Erythroblast (primary cell): ENCODE measurements around the gene OPRM1.
"Not testable (repeated sequence)": the region's sequence is repeated elsewhere in the genome, so short reads cannot be mapped to it uniquely, and the experiment has no call there.

Source experiments
- DNase-seq, 2 experiments: peaks; one replicate each; lab custom pipeline; 2025; lab: John Stamatoyannopoulos, UW
- GATA1 ChIP-seq: IDR thresholded peaks from 2 replicates; pipeline ENCODE4 v1.6.1; 2011; ENCODE audit warnings: low read depth, mild to moderate bottlenecking, control low read depth, low read length, moderate library complexity
- POLR2A ChIP-seq: IDR thresholded peaks from 2 replicates; pipeline ENCODE4 v1.6.1; 2011; ENCODE audit warnings: mild to moderate bottlenecking, low read length

Gene OPRM1

GRCh38 chr6:154239392-154239791, 200.4 kb downstream of the OPRM1 start:
- no peak for DNase-seq
- TF ChIP-seq POLR2A (no peak), GATA1 (no peak)

GRCh38 chr6:154241061-154241460, 202.0 kb downstream of the OPRM1 start:
- not testable (repeated sequence) for DNase-seq

GRCh38 chr6:154241581-154241980, 202.5 kb downstream of the OPRM1 start:
- TF ChIP-seq GATA1: no peak
- TF ChIP-seq POLR2A: no peak
- DNase-seq: no peak

- TF ChIP-seq POLR2A (no peak), GATA1 (no peak)
- DNase-seq: no peak
These were observed 203.7 kb downstream of the OPRM1 start for GRCh38 chr6:154242617-154243357.

- no peak for DNase-seq
- no peak for TF ChIP-seq POLR2A
- no peak for TF ChIP-seq GATA1
These were observed 205.0 kb downstream of the OPRM1 start for GRCh38 chr6:154243793-154244750.

GRCh38 chr6:154245506-154245905, 206.5 kb downstream of the OPRM1 start:
- TF ChIP-seq POLR2A: no peak
- TF ChIP-seq GATA1: no peak
- no peak for DNase-seq

GRCh38 chr6:154246723-154247118, 207.7 kb downstream of the OPRM1 start:
- TF ChIP-seq GATA1 (no peak), POLR2A (no peak)
- DNase-seq: no peak

- TF ChIP-seq GATA1: no peak
- TF ChIP-seq POLR2A: no peak
- DNase-seq: no peak
These were observed 208.2 kb downstream of the OPRM1 start for GRCh38 chr6:154247119-154247861.

GRCh38 chr6:154249499-154250298, 210.7 kb downstream of the OPRM1 start:
- no peak for DNase-seq
- TF ChIP-seq POLR2A (no peak), GATA1 (no peak)

- no peak for DNase-seq
- TF ChIP-seq GATA1: no peak
- TF ChIP-seq POLR2A: no peak
These were observed 212.1 kb downstream of the OPRM1 start for GRCh38 chr6:154251116-154251515.

GRCh38 chr6:154252678-154253077, 213.6 kb downstream of the OPRM1 start:
- no peak for DNase-seq
- no peak for TF ChIP-seq GATA1
- TF ChIP-seq POLR2A: no peak

GRCh38 chr6:154257067-154257466, 218.0 kb downstream of the OPRM1 start:
- no peak for TF ChIP-seq GATA1
- TF ChIP-seq POLR2A: no peak

GRCh38 chr6:154258064-154258757, 219.2 kb downstream of the OPRM1 start:
- DNase-seq: no peak
- TF ChIP-seq POLR2A (no peak), GATA1 (no peak)

More at GRCh38 chr6:154257067-154257466, 218.0 kb downstream of the OPRM1 start:
- no peak for DNase-seq
